Natural killer cell (primary cell): Measurements from ENCODE around the gene TMEM108. TPM values are rescaled to one million over a fixed set of nuclear protein-coding genes. Genes with fewer than 3 reads are reported as not detected.

ENCODE experiments used
- ATAC-seq, 3 donors: fragments of 150-1000 bp in 2 of 3; fragments of 200-7000 bp in 1 of 3; cut with Tn5 transposase; 1 replicate in 1 of 3; 2 replicates in 2 of 3; pipeline ENCODE4 v1.10.0; 2021; ENCODE audit warnings: mild to moderate bottlenecking in 2 of 3, moderate library complexity in 2 of 3
- DNase-seq, 2 donors: peaks; one replicate each; pipeline versions ENCODE4 v3.0.0 to v3.0.0-alpha.2; 2013 to 2021; ENCODE audit warnings: mixed read lengths in 1 of 2
- H3K27ac ChIP-seq: one replicate; pipeline ENCODE4 v1.5.1; 2013; ENCODE audit warnings: mild to moderate bottlenecking, low read length
- H3K27me3 ChIP-seq: one replicate; pipeline ENCODE4 v1.6.1; 2013; ENCODE audit warnings: low read length; ENCODE audit not compliant: control insufficient read depth, insufficient read depth
- H3K36me3 ChIP-seq: one replicate; pipeline ENCODE4 v1.6.1; 2013; ENCODE audit warnings: low read length; ENCODE audit not compliant: control insufficient read depth, insufficient read depth
- H3K4me1 ChIP-seq: one replicate; pipeline ENCODE4 v1.6.1; 2013; ENCODE audit warnings: low read length; ENCODE audit not compliant: control insufficient read depth, insufficient read depth
- H3K4me3 ChIP-seq: one replicate; pipeline ENCODE4 v1.5.1; 2013; ENCODE audit warnings: low read length
- H3K9me3 ChIP-seq: one replicate; pipeline ENCODE4 v1.6.1; 2013; ENCODE audit warnings: low read length; ENCODE audit not compliant: control insufficient read depth, insufficient read depth
- H3K27ac Mint-ChIP-seq, 2 donors: one replicate each; pipeline ENCODE4 v1.8.0; 2022; ENCODE audit warnings: mild to moderate bottlenecking in 2 of 2, mixed read lengths in 2 of 2, moderate library complexity in 1 of 2
- H3K27me3 Mint-ChIP-seq, 2 donors: one replicate each; pipeline ENCODE4 v1.8.0; 2022; ENCODE audit warnings: low read depth in 2 of 2, mixed read lengths in 2 of 2
- H3K36me3 Mint-ChIP-seq: one replicate; pipeline ENCODE4 v1.8.0; 2022; ENCODE audit warnings: mixed read lengths
- H3K4me1 Mint-ChIP-seq, 2 donors: one replicate each; pipeline ENCODE4 v1.8.0; 2022; ENCODE audit warnings: mixed read lengths in 2 of 2
- H3K4me3 Mint-ChIP-seq: one replicate; pipeline ENCODE4 v1.8.0; 2022; ENCODE audit warnings: mild to moderate bottlenecking, moderate library complexity, mixed read lengths
- H3K9me3 Mint-ChIP-seq, 2 donors: one replicate each; pipeline ENCODE4 v1.8.0; 2022; ENCODE audit warnings: mixed read lengths in 2 of 2
- CTCF ChIP-seq: fragments of 200-600 bp; IDR thresholded peaks from one replicate; pipeline ENCODE4 v1.8.0; 2022; ENCODE audit warnings: antibody characterized with exemption
- WGBS: methylation state at CpG from one replicate; pipeline ENCODE4 v1.1.7; 2013; ENCODE audit warnings: missing lambda C conversion rate; ENCODE audit not compliant: insufficient coverage; 5-methylcytosine and 5-hydroxymethylcytosine counted together
- intact Hi-C: fragments of 100-400 bp; cut with micrococcal nuclease; formaldehyde crosslinking; loops from one replicate; pipeline ENCODE4 v1.14.2; 2022
- total RNA-seq, 4 donors: library from RNA; stranded (reverse); fragments of 120-200 nt in 1 of 4; gene quantifications; one replicate each; pipeline versions ENCODE4 v1.2.3 to v1.2.4, GENCODE V29; 2013 to 2022

Gene TMEM108
- total RNA-seq, 3 donors from 2014 or later (not counting 1 experiment from before 2014, with no cell fraction given): not detected

- Mint-ChIP-seq H3K9me3 (no peaks in the 10 kb centered on the region), H3K27me3 (peaks cover 0 to 2% of the 10 kb centered on the region in 2 donors), H3K4me3 (no peak overlapping the region), H3K27ac (no peak overlapping the region), H3K4me1 (no peaks in the 10 kb centered on the region), H3K36me3 (no peaks in the 10 kb centered on the region)
- intact Hi-C loops: no loop called here
- Histone ChIP-seq H3K27me3 (no peaks in the 10 kb centered on the region), H3K9me3 (no peaks in the 10 kb centered on the region), H3K36me3 (no peaks in the 10 kb centered on the region), H3K4me3 (no peak overlapping the region), H3K27ac (no peak overlapping the region), H3K4me1 (no peaks in the 10 kb centered on the region)
- TF ChIP-seq CTCF: no peak
- DNase-seq: no peak
- no peak for ATAC-seq
- 85% methylated on average over 7 of the region's 7 CpGs for WGBS
Observed at GRCh38 chr3:133418361-133418760, 380.2 kb downstream of the TMEM108 start.

- Mint-ChIP-seq H3K27ac (no peak overlapping the region), H3K27me3 (peaks cover 0 to 2% of the 10 kb centered on the region in 2 donors), H3K36me3 (no peaks in the 10 kb centered on the region), H3K4me1 (no peaks in the 10 kb centered on the region), H3K9me3 (no peaks in the 10 kb centered on the region), H3K4me3 (no peak overlapping the region)
- ATAC-seq: no peak
- Histone ChIP-seq H3K4me1 (peaks cover 5% of the 10 kb centered on the region), H3K9me3 (no peaks in the 10 kb centered on the region), H3K4me3 (no peak overlapping the region), H3K27ac (no peak overlapping the region), H3K27me3 (no peaks in the 10 kb centered on the region), H3K36me3 (no peaks in the 10 kb centered on the region)
- TF ChIP-seq CTCF: no peak
- WGBS: 90% methylated on average over 15 of the region's 15 CpGs
- intact Hi-C loops: no loop called here
- DNase-seq: no peak
Observed at GRCh38 chr3:133419151-133419909, 381.1 kb downstream of the TMEM108 start.

GRCh38 chr3:133424937-133425869, 387.0 kb downstream of the TMEM108 start:
- Mint-ChIP-seq H3K4me1 (no peaks in the 10 kb centered on the region), H3K4me3 (no peak overlapping the region), H3K36me3 (no peaks in the 10 kb centered on the region), H3K27ac (no peak overlapping the region), H3K9me3 (no peaks in the 10 kb centered on the region), H3K27me3 (peaks cover 0 to 5% of the 10 kb centered on the region in 2 donors)
- WGBS: 84% methylated on average over 9 of the region's 9 CpGs
- Histone ChIP-seq H3K36me3 (no peaks in the 10 kb centered on the region), H3K27me3 (no peaks in the 10 kb centered on the region), H3K9me3 (no peaks in the 10 kb centered on the region), H3K4me1 (peaks cover 5% of the 10 kb centered on the region), H3K27ac (no peak overlapping the region), H3K4me3 (no peak overlapping the region)
- TF ChIP-seq CTCF: no peak
- DNase-seq (no peak), ATAC-seq (no peak)
- intact Hi-C loops: no loop called here
